OCI-LY7 (cell line): ENCODE data around the gene DHX29.

Experiments used
- CTCF ChIP-seq: fragments of 200-600 bp; sonication (generic); conservative IDR thresholded peaks from 2 replicates; pipeline ENCODE4 v1.5.1; 2014; ENCODE audit warnings: mild to moderate bottlenecking, antibody characterized with exemption, low read length, moderate library complexity, mixed read lengths
- EZH2phosphoT487 ChIP-seq: fragments of 200-600 bp; sonication (generic); IDR thresholded peaks from 2 replicates; pipeline ENCODE4 v1.6.1; 2018; ENCODE audit warnings: low read depth, borderline replicate concordance, mild to moderate bottlenecking, mixed run types, antibody characterized with exemption, low read length, moderate library complexity, mixed read lengths

- TF ChIP-seq CTCF (no peak), EZH2phosphoT487 (no peak)
These were observed 70.7 kb downstream of the DHX29 start for GRCh38 chr5:55236800-55237199.
